Omental fat pad (tissue), 4 donors: ENCODE measurements around the gene ZNF462. TPM values are rescaled to one million over a fixed set of nuclear protein-coding genes. Genes with fewer than 3 reads are reported as not detected.

ENCODE experiments used
- ATAC-seq: fragments of 150-250 bp; one replicate; pipeline ENCODE4 v1.9.1; 2016; ENCODE audit warnings: mild to moderate bottlenecking, moderate library complexity; ENCODE audit not compliant: low FRiP score
- DNase-seq: peaks from one replicate; pipeline ENCODE4 v3.0.0-alpha.2; 2019; ENCODE audit warnings: low spot score
- total RNA-seq, 4 donors: library from RNA; depleted of rRNA; stranded (reverse); fragments of >200 nt; gene quantifications; one replicate each; pipeline ENCODE4 v1.1.0, GENCODE V29; 2016
- TF ChIP-seq, protein P1 (sequence below), 3 donors: fragments of 450-650 bp; IDR thresholded peaks; one replicate each; pipeline ENCODE4 v1.5.1; 2016 to 2017; ENCODE audit warnings: antibody characterized with exemption in 3 of 3, mild to moderate bottlenecking in 3 of 3, moderate library complexity in 2 of 3

Gene ZNF462
- total RNA-seq, 4 donors from 2014 or later = 16.2 to 18.5 (median 16.7) TPM

DNA sequence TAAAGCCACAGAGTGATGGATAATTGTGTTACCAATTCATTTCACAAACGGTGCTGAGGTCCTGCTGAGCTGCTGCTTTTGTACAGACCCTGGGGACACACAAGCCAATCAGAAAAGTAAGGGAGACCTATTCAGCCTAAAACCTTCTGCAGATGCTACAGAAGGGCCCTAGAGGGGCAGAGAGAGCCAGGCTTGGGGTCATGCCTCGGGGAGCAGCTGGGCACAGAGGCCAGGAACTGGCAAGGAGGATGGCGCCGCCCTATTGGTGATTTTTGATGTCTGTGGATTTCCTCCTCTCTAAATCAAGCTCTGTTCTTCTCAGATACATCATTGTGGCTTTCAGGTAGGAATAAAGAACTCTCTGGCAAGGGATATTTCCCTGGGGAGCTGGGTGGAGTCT lies 181.9 kb downstream of the ZNF462 start:
- TF ChIP-seq, protein P1, sequence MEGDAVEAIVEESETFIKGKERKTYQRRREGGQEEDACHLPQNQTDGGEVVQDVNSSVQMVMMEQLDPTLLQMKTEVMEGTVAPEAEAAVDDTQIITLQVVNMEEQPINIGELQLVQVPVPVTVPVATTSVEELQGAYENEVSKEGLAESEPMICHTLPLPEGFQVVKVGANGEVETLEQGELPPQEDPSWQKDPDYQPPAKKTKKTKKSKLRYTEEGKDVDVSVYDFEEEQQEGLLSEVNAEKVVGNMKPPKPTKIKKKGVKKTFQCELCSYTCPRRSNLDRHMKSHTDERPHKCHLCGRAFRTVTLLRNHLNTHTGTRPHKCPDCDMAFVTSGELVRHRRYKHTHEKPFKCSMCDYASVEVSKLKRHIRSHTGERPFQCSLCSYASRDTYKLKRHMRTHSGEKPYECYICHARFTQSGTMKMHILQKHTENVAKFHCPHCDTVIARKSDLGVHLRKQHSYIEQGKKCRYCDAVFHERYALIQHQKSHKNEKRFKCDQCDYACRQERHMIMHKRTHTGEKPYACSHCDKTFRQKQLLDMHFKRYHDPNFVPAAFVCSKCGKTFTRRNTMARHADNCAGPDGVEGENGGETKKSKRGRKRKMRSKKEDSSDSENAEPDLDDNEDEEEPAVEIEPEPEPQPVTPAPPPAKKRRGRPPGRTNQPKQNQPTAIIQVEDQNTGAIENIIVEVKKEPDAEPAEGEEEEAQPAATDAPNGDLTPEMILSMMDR (IDR thresholded peaks at IDR 0.05) = no peak
- no peak for ATAC-seq
- DNase-seq = no peak

- ATAC-seq = no peak
- no peak for DNase-seq
- TF ChIP-seq, protein P1 (IDR thresholded peaks at IDR 0.05) = no peak
Measured at GRCh38 chr9:107046692-107047091, 183.7 kb downstream of the ZNF462 start.

GRCh38 chr9:107049046-107049802 lies 186.3 kb downstream of the ZNF462 start:
- DNase-seq = no peak
- no peak for ATAC-seq
- TF ChIP-seq, protein P1 (IDR thresholded peaks at IDR 0.05) = no peak

DNA sequence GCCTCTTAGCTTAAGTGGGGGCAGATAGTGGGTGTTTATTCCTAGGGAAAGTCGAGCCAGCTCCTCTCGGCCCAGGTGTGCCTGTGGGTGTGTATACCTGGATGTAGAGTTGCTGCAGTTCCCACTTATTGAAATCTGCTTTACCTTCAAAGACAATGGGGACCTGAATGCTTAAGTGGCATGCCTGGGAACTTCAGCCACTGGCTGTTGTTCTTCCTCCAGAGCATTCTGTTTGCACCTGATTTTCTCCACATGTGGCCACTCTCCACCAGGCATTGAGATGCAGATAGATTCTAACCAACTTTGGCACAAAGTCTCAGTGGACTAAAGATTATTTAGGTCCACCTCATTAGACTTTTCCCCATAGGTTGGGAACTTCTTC lies 186.8 kb downstream of the ZNF462 start:
- ATAC-seq = no peak
- DNase-seq = no peak
- TF ChIP-seq, protein P1 (IDR thresholded peaks at IDR 0.05) = no peak

GRCh38 chr9:107051392-107051791 lies 188.4 kb downstream of the ZNF462 start:
- DNase-seq (no peak), ATAC-seq (no peak)
- TF ChIP-seq, protein P1 (IDR thresholded peaks at IDR 0.05) = no peak

- ATAC-seq = no peak
Measured at GRCh38 chr9:107054146-107054545, 191.2 kb downstream of the ZNF462 start.

More at GRCh38 chr9:107054146-107054545, 191.2 kb downstream of the ZNF462 start:
- TF ChIP-seq, protein P1 (IDR thresholded peaks at IDR 0.05) = no peak
- no peak for DNase-seq
